ENCODE results near the gene MYH11.
A peak's percentile ranks its signal among the peaks of the same experiment; 100 is the strongest.

MYH11 gene

DNA sequence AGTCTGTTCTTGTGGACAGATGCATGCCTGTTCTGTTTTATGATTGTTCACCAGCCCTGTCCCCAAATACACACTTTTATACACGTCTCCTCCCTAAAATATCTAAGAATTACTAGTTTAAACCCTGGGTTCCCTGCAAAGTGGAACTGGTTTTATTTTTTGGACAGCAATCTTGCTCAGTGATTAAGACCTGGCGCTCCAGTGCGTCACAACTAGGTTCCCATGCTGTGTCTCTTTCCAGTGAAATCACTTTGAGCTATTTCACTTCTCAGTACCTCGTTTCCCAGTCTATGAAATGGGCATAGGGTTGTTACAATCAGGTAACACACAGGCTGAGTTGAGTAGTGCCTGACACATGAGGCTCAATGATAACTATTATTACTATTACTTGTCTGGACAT is 30.5 kb upstream of the MYH11 start:
- in situ Hi-C loops (cut with MboI; ENCODE audit: low sequenced_read_pairs) = no loop called here
- Histone ChIP-seq H3K4me3 (peak overlapping the region; percentile 90), H3K4me1 (peaks cover 16% of the 10 kb centered on the region), H3K36me3 (replicated peaks) (peaks cover 14% of the 10 kb centered on the region), H3K27me3 (ENCODE audit: low read depth) (no peaks in the 10 kb centered on the region), H3K9me3 (no peaks in the 10 kb centered on the region)
- no peak for DNase-seq (ENCODE audit: low spot score in 2 of 2)

DNA sequence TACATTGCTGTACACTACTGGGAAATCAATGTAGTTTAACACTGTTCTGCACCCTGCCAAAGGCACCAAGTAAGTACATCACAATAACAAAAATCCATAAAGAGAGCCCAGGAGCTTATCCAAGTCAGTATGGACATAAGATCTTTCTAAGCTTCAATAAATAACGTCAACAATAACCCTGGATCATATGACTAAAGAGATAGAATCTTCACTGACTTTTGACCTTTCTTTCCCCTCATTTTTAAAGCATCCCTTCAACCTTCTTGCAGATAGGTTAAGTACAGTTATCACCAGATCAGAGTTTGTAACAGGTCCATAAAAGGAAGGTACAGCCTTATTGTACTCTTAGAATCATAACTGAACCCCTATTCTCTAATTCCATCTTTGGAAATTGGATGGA is 29.2 kb upstream of the MYH11 start:
- peaks cover 21% of the 10 kb centered on the region for H3K36me3 ChIP-seq (replicated peaks)
- H3K4me3 ChIP-seq = no peak overlapping the region
- no peaks in the 10 kb centered on the region for H3K9me3 ChIP-seq
- H3K4me1 ChIP-seq = peaks cover 16% of the 10 kb centered on the region
- DNase-seq (ENCODE audit: low spot score in 2 of 2) = no peak
- H3K27me3 ChIP-seq (ENCODE audit: low read depth) = no peaks in the 10 kb centered on the region
- in situ Hi-C loops (cut with MboI; ENCODE audit: low sequenced_read_pairs) = no loop called here

DNA sequence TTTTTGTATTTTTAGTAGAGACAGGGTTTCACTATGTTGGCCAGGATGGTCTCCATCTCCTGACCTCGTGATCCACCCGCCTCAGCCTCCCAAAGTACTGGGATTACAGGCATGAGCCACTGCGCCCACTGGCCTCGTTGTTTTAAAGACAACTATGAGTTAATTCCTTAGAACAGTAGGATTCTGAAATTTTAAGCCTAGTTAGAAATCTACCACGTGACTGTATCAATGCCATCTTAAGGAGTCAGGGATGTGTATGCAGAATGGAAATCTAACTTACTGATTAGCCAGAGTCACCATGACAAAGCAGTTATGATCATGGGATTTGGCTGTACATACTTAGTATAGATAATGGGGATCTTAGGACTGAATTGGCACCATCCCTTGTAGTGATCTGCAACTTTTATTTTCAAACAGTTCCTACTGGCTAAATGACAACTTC is 28.8 kb upstream of the MYH11 start:
- Histone ChIP-seq H3K27me3 (ENCODE audit: low read depth) (no peaks in the 10 kb centered on the region), H3K36me3 (replicated peaks) (peaks cover 25% of the 10 kb centered on the region), H3K4me1 (peaks cover 16% of the 10 kb centered on the region), H3K4me3 (no peak overlapping the region), H3K9me3 (no peaks in the 10 kb centered on the region)
- in situ Hi-C loops (cut with MboI; ENCODE audit: low sequenced_read_pairs) = no loop called here
- no peak for DNase-seq (ENCODE audit: low spot score in 2 of 2)

DNA sequence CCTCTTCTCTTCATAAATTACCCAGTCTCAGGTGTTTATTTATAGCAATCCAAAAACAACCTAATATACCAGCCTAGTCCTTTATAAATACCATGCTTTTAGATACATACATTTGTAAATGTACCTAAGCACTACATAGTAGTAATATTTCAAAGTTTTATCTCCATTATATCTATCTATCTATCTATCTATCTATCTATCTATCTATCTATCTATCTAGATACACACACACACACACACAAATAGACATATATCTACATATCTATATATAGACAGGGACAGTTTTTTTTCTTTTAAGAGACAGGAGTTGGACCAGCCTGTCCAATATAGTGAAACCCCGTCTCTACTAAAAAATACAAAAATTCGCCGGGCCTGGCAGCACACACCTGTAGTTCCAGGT is 25.7 kb upstream of the MYH11 start:
- no peak for DNase-seq (ENCODE audit: low spot score in 2 of 2)
- Histone ChIP-seq H3K36me3 (replicated peaks) (peaks cover 25% of the 10 kb centered on the region), H3K4me3 (no peak overlapping the region), H3K27me3 (ENCODE audit: low read depth) (no peaks in the 10 kb centered on the region), H3K9me3 (no peaks in the 10 kb centered on the region), H3K4me1 (peaks cover 21% of the 10 kb centered on the region)
- in situ Hi-C loops (cut with MboI; ENCODE audit: low sequenced_read_pairs) = no loop called here

DNA sequence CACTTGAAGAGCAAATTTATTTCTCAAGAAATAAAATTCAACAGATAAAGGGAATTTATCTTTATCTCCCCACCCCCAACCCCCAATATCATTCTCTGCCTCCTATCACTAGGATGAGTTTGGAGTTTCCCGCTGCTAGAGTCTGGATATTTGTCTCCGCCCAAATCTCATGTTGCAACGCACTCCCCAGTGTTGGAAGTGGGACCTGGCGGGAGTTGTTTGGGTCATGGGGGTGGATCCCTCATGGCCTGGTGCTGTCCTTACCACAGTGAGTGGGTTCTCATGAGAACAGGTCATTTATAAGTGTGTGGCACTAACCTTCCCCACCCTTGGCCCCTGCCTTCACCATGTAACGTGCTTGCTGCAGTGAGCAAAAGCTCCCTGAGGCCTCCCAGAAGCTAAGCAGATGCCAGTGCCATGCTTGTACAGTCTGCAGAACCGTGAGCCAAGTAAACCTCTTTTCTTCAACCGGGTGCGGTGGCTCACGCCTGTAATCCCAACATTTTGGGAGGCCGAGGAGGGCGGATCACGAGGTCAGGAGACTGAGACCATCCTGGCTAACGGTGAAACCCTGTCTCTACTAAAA is 25.1 kb upstream of the MYH11 start:
- Histone ChIP-seq H3K4me3 (no peak overlapping the region), H3K36me3 (replicated peaks) (peaks cover 25% of the 10 kb centered on the region), H3K4me1 (peaks cover 16% of the 10 kb centered on the region), H3K27me3 (ENCODE audit: low read depth) (no peaks in the 10 kb centered on the region), H3K9me3 (no peaks in the 10 kb centered on the region)
- no peak for DNase-seq (ENCODE audit: low spot score in 2 of 2)
- in situ Hi-C loops (cut with MboI; ENCODE audit: low sequenced_read_pairs) = no loop called here

DNA sequence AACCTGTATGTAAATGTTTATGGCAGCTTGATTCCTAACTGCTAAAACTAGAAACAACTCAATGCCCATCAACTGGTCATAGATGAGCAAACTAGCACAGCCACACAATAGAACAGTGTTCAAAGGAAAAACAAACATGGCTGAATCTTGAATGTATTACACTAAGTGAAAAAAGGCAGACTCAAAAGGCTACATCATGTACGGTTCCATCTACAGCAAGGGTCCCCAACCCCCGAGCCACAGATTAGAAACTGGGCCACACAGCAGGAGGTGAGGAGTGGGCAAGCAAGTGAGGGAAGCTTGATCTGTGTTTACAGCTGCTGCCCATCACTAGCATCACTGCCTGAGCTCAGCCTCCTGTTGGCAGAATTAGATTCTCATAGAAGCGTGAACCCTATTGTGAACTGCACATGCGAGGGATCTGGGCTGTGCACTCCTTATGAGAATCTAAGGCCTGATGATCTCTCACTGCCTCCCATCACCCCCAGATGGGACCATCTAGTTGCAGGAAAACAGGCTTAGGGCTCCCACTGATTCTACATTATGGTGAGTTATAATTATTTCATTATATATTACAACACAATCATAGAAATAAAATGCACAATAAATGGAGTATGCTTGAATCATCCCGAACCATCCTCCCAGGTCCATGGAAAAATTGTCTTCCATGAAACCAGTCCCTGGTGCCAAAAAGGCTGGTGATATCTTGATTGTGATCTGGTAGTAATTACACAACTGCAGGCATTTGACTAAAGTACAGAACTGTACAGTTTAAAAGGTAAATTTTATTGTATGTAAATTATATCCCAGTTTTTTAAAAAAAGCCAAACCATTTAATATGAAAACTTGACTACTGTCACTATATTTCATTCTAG is 23.8 kb upstream of the MYH11 start:
- H3K4me1 ChIP-seq = peaks cover 11% of the 10 kb centered on the region
- H3K9me3 ChIP-seq = no peaks in the 10 kb centered on the region
- no peaks in the 10 kb centered on the region for H3K27me3 ChIP-seq (ENCODE audit: low read depth)
- H3K36me3 ChIP-seq (replicated peaks) = peaks cover 25% of the 10 kb centered on the region
- H3K4me3 ChIP-seq = no peak overlapping the region
- no peak for DNase-seq (ENCODE audit: low spot score in 2 of 2)
- in situ Hi-C loops (cut with MboI; ENCODE audit: low sequenced_read_pairs) = no loop called here

DNA sequence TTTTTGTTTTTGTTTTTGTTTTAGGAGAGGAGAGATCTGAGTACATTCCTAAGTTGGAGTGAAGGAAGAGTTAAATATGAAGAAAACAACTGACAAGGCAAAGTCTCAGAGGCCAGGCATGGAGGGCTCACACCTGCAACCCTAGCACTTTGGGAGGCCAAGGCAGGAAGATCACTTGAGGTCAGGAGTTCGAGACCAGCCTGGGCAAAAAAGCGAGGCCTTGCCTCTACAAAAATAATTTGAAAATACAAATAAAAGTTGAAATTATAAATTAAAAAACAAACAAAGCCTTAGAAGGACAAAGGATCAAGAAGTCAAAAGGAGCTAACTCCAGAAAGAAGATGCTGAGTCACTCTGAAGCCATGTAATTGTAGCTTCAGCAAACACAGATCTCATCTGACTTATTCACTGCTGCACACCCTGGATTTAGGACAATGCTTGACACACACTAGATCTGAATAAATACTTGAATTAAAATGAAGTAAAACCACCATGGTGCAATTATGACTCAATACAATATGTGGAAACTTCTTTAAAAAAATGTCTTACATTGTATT is 22.5 kb upstream of the MYH11 start:
- H3K4me3 ChIP-seq = no peak overlapping the region
- no peaks in the 10 kb centered on the region for H3K27me3 ChIP-seq (ENCODE audit: low read depth)
- no peaks in the 10 kb centered on the region for H3K9me3 ChIP-seq
- DNase-seq (ENCODE audit: low spot score in 2 of 2) = no peak
- in situ Hi-C loops (cut with MboI; ENCODE audit: low sequenced_read_pairs) = loop anchor here (10.0 kb wide), 1 partner anchor 245 kb away; no protein-coding TSS in a partner anchor
- peaks cover 29% of the 10 kb centered on the region for H3K36me3 ChIP-seq (replicated peaks)
- H3K4me1 ChIP-seq = peaks cover 11% of the 10 kb centered on the region

DNA sequence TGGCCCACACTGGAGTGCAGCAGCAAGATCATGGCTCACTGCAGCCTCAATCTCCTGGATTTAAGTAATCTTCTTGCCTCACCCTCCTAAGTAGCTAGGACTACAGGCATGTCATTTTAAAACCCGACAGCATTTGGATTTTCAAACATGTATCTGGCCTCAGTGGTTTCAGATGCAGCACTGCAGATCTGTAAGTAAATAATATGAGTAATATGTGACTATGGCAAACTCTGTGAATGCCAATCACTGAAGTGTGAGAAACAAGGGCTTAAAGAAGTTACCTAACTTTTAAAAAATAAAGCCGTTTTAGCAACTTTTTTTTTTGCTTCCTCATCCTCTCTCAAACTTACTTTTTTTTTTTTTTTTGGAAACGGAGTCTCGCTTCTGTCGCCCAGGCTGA is 19.7 kb upstream of the MYH11 start:
- in situ Hi-C loops (cut with MboI; ENCODE audit: low sequenced_read_pairs) = loop anchor here (10.0 kb wide), 1 partner anchor 248 kb away; no protein-coding TSS in a partner anchor
- H3K4me3 ChIP-seq = no peak overlapping the region
- H3K4me1 ChIP-seq = peaks cover 11% of the 10 kb centered on the region
- no peak for DNase-seq (ENCODE audit: low spot score in 2 of 2)
- H3K36me3 ChIP-seq (replicated peaks) = peaks cover 13% of the 10 kb centered on the region
- no peaks in the 10 kb centered on the region for H3K27me3 ChIP-seq (ENCODE audit: low read depth)
- H3K9me3 ChIP-seq = no peaks in the 10 kb centered on the region

DNA sequence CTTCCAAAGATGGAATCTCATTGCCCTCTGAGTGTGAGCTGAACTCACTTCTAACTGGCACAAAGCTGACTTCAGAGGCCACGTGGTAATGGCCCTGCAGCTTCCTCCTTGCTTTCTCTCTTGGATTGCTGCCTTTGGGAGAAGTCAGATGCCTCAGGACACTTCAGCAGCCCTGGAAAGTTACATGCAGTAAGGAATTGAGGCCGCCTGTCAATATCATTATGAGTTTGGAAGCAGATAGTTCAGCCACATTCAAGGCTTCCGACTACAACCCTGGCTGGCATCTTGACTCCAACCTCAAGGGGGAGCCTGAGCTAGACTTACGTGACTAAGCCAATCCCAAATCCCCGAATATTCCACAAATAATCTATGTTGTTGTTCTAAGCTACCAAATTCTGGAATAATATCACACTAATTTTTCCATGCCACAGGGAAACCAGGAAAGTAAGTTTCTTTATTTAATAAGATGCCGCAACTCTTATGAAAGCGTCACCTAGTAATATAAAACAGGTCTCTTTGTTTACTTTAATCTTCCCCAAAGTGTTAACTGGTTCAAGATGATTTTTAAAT is 18.0 kb upstream of the MYH11 start:
- Histone ChIP-seq H3K9me3 (no peaks in the 10 kb centered on the region), H3K4me1 (peaks cover 5% of the 10 kb centered on the region), H3K36me3 (replicated peaks) (peaks cover 15% of the 10 kb centered on the region), H3K27me3 (ENCODE audit: low read depth) (no peaks in the 10 kb centered on the region), H3K4me3 (no peak overlapping the region)
- peak; percentile 33 to 67 for DNase-seq (ENCODE audit: low spot score in 2 of 2)
- in situ Hi-C loops (cut with MboI; ENCODE audit: low sequenced_read_pairs) = loop anchor here (10.0 kb wide), 1 partner anchor 250 kb away; no protein-coding TSS in a partner anchor

DNA sequence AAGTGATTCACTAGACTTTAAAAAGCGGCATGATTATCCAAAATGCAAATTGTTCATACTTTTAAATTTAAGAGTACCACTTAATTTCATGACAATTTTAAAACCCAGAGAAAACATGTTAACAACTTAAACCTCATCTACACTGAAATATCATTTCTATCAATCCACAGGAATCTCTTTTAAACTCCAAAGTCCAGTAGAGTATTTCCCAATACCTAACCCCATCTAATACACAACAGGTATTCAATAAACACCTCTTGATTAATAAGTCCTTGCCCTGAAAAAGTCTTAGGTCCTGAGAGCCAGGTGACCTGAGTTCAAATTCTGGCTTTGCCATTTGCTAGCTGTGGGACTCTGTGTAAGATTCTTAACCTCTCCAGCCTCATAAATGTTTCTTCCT is 16.9 kb upstream of the MYH11 start:
- Histone ChIP-seq H3K9me3 (no peaks in the 10 kb centered on the region), H3K4me1 (no peaks in the 10 kb centered on the region), H3K4me3 (no peak overlapping the region), H3K36me3 (replicated peaks) (peaks cover 20% of the 10 kb centered on the region), H3K27me3 (ENCODE audit: low read depth) (no peaks in the 10 kb centered on the region)
- no peak for DNase-seq (ENCODE audit: low spot score in 2 of 2)
- in situ Hi-C loops (cut with MboI; ENCODE audit: low sequenced_read_pairs) = loop anchor here (10.0 kb wide), 1 partner anchor 251 kb away; no protein-coding TSS in a partner anchor

DNA sequence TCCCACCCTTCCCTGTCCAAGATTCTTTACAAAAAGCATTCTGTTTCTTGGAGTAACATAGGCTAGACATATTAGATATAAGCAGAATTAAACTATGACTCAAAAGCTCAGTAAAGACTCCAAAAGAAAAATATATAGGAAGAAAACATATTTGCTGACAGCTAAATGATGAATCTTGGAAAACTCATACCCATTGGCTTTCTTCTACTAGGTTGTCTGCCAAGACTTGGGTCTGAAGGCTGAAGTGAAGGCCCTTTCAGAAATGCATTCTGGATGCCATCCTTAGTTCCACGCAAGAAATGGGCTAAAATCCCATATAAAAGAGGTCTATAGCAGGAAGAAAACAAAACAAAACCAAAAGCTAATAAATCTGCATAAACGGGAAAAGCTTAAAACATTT is 16.5 kb upstream of the MYH11 start:
- H3K27me3 ChIP-seq (ENCODE audit: low read depth) = no peaks in the 10 kb centered on the region
- H3K4me1 ChIP-seq = no peaks in the 10 kb centered on the region
- DNase-seq (ENCODE audit: low spot score in 2 of 2) = no peak
- peaks cover 20% of the 10 kb centered on the region for H3K36me3 ChIP-seq (replicated peaks)
- in situ Hi-C loops (cut with MboI; ENCODE audit: low sequenced_read_pairs) = loop anchor here (10.0 kb wide), 1 partner anchor 252 kb away; no protein-coding TSS in a partner anchor
- H3K9me3 ChIP-seq = no peaks in the 10 kb centered on the region
- H3K4me3 ChIP-seq = no peak overlapping the region

DNA sequence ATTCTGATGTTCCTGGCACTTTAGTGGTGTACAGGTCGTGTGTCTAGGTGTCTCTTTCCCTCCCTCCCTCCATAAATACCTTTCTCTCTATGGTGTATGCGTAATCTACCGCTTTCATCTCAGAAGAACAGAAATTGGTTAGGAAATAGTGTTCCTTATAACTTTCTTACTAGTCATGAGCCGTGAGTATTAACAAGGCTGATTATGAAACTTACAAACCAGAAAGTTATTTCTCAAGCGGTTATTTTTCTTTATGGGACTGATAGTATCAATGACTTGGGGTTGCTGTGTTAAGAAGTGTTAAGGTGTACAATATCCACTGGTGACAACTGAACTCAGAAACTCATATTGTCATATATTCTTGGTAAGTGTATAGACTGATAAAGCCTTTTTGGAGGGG is 13.2 kb upstream of the MYH11 start:
- Histone ChIP-seq H3K4me3 (no peak overlapping the region), H3K9me3 (no peaks in the 10 kb centered on the region), H3K27me3 (ENCODE audit: low read depth) (no peaks in the 10 kb centered on the region), H3K36me3 (replicated peaks) (peaks cover 30% of the 10 kb centered on the region), H3K4me1 (no peaks in the 10 kb centered on the region)
- in situ Hi-C loops (cut with MboI; ENCODE audit: low sequenced_read_pairs) = loop anchor here (10.0 kb wide), 1 partner anchor 255 kb away; no protein-coding TSS in a partner anchor
- DNase-seq (ENCODE audit: low spot score in 2 of 2) = no peak

DNA sequence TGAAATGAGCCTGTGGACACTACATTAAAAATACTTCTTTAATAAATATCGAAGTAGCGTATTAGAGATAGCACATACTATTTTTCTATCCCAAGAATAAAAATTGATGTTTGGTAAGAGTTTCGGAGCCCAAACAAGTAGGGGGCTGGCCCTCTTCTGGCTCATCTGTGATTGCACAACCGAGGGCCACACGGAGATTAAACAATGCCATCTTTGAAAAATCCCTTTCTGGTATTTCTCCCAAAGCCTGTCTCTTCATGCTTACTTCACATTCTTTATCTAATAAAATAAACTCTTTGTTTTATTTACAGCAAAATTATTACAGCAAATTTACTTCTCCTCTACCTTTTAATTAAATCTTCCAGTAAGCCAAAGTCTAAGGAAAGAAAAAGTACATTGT is 9.6 kb upstream of the MYH11 start:
- Histone ChIP-seq H3K36me3 (replicated peaks) (peaks cover 21% of the 10 kb centered on the region), H3K27me3 (ENCODE audit: low read depth) (no peaks in the 10 kb centered on the region), H3K4me1 (no peaks in the 10 kb centered on the region), H3K4me3 (no peak overlapping the region), H3K9me3 (no peaks in the 10 kb centered on the region)
- DNase-seq (ENCODE audit: low spot score in 2 of 2) = no peak
- in situ Hi-C loops (cut with MboI; ENCODE audit: low sequenced_read_pairs) = no loop called here

DNA sequence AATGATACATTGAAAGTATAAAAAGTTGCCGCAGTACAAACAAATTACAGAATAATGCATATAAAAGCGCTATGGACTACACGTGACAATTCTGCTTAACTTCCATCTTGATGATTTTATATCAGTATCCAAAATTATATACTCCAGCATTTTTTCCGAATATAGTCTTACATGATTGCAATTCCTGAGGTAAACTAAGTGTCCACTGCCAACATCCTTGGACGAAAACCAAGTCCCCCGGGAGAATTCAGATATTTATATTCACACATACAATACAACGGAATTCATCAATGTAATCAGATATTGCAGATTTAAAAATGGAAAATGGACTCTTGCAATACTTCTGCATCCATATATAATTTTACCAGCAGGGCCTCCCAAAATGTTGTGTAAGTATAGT is 8.9 kb upstream of the MYH11 start:
- H3K4me3 ChIP-seq = no peak overlapping the region
- H3K27me3 ChIP-seq (ENCODE audit: low read depth) = no peaks in the 10 kb centered on the region
- H3K4me1 ChIP-seq = no peaks in the 10 kb centered on the region
- H3K9me3 ChIP-seq = no peaks in the 10 kb centered on the region
- H3K36me3 ChIP-seq (replicated peaks) = peaks cover 21% of the 10 kb centered on the region
- in situ Hi-C loops (cut with MboI; ENCODE audit: low sequenced_read_pairs) = no loop called here
- DNase-seq (ENCODE audit: low spot score in 2 of 2) = no peak

Measured in HAP-1 (cell line).